ENCODE data around the gene MAPK8IP3.
A peak's percentile ranks its signal among the peaks of the same experiment; 100 is the strongest.

MAPK8IP3 gene

GRCh38 chr16:1743376-1744337 is 37.7 kb downstream of the MAPK8IP3 start:
- DNase-seq: no peak

- DNase-seq: no peak
Observed at GRCh38 chr16:1744338-1744840, 38.4 kb downstream of the MAPK8IP3 start.

GRCh38 chr16:1745181-1745899 is 39.3 kb downstream of the MAPK8IP3 start:
- peak; percentile 81 for DNase-seq

- DNase-seq: peak; percentile 73
Observed at GRCh38 chr16:1745900-1746692, 40.1 kb downstream of the MAPK8IP3 start.

GRCh38 chr16:1746693-1747195 is 40.7 kb downstream of the MAPK8IP3 start:
- no peak for DNase-seq

GRCh38 chr16:1747934-1748333 is 41.9 kb downstream of the MAPK8IP3 start:
- no peak for DNase-seq

- no peak for DNase-seq
Observed at GRCh38 chr16:1749152-1750117, 43.4 kb downstream of the MAPK8IP3 start.

GRCh38 chr16:1751946-1752345 is 46.0 kb downstream of the MAPK8IP3 start:
- no peak for DNase-seq

- DNase-seq: no peak
Observed at GRCh38 chr16:1752853-1753252, 46.9 kb downstream of the MAPK8IP3 start.

GRCh38 chr16:1754204-1754603 is 48.2 kb downstream of the MAPK8IP3 start:
- DNase-seq: no peak

GRCh38 chr16:1757714-1758461 is 51.9 kb downstream of the MAPK8IP3 start:
- no peak for DNase-seq

GRCh38 chr16:1758923-1759322 is 52.9 kb downstream of the MAPK8IP3 start:
- DNase-seq: no peak

- DNase-seq: no peak
Observed at GRCh38 chr16:1759511-1759910, 53.5 kb downstream of the MAPK8IP3 start.

- DNase-seq: no peak
Observed at GRCh38 chr16:1760911-1761310, 54.9 kb downstream of the MAPK8IP3 start.

- DNase-seq: no peak
Observed at GRCh38 chr16:1761751-1762150, 55.8 kb downstream of the MAPK8IP3 start.

- DNase-seq: no peak
Observed at GRCh38 chr16:1762196-1762878, 56.3 kb downstream of the MAPK8IP3 start.

- no peak for DNase-seq
Observed at GRCh38 chr16:1762879-1763520, 57.0 kb downstream of the MAPK8IP3 start.

GRCh38 chr16:1763521-1764511 is 57.8 kb downstream of the MAPK8IP3 start:
- peak; percentile 41 for DNase-seq

All from fibroblast of skin of right quadriceps (primary cell).